GM10266 (cell line): Measurements from ENCODE around the gene ETNK2.

Experiments
- DNase-seq: peaks from one replicate; pipeline ENCODE4 v3.0.0; 2012; ENCODE audit errors: extremely low spot score
- TF ChIP-seq, protein P1 (sequence below): IDR thresholded peaks from 2 replicates; pipeline ENCODE4 v1.5.1; 2012; ENCODE audit warnings: mild to moderate bottlenecking, low read depth; ENCODE audit not compliant: control insufficient read depth, insufficient read depth; ENCODE audit errors: missing control alignments

Gene ETNK2

DNA sequence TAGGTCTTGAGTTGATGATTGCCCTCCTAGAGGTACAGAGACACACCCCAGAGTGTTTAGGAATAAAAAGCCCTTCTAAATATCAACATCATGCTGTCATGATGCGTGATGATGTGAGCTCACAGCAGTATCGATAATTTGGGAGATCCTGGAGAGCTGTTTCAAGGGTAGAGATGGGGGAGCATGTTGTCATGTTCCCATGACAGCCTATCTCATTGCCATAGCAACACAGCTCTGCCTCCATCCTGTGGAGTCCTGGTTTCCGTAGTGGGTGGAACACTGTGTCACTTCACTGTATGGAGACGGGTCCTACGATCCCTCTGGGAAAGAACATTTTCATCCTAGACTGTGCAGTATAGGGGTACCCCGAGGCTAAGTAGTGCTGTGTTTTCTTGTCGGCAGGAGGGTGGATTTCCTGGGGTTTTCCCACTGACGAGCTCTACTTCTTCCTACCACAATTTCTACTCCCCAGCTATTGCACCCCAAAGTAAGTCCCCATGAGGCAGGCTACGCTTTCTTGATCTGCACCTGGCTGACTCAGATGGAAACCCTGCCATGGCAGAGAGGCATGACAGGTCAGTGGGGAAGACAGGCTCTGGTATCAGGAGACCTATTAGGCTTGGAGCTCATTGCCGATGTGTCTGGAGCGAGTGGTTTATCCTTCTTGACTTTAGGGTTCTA is 37.3 kb upstream of the ETNK2 start:
- peak; percentile 51 for DNase-seq
- TF ChIP-seq, protein P1, sequence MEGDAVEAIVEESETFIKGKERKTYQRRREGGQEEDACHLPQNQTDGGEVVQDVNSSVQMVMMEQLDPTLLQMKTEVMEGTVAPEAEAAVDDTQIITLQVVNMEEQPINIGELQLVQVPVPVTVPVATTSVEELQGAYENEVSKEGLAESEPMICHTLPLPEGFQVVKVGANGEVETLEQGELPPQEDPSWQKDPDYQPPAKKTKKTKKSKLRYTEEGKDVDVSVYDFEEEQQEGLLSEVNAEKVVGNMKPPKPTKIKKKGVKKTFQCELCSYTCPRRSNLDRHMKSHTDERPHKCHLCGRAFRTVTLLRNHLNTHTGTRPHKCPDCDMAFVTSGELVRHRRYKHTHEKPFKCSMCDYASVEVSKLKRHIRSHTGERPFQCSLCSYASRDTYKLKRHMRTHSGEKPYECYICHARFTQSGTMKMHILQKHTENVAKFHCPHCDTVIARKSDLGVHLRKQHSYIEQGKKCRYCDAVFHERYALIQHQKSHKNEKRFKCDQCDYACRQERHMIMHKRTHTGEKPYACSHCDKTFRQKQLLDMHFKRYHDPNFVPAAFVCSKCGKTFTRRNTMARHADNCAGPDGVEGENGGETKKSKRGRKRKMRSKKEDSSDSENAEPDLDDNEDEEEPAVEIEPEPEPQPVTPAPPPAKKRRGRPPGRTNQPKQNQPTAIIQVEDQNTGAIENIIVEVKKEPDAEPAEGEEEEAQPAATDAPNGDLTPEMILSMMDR: no peak

DNA sequence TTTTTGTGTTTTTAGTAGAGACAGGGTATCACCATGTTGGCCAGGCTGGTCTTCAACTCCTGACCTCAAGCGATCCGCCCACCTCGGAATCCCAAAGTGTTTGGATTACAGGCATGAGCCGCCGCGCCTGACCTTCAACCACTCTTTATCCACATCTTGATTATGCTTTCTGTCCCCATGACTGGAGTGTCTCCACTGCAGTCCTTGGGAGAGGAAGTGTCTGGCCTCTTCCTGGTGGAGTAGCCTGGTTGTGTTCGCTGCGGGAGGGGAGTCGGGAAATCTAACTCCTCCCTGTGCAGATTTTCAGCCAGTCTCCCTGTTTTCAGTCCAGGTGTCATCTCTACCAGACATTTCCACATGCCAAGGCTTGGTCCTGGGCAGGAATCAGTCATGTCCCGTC is 34.8 kb upstream of the ETNK2 start:
- no peak for DNase-seq
- TF ChIP-seq, protein P1: no peak

GRCh38 chr1:204181116-204181515 is 29.3 kb upstream of the ETNK2 start:
- TF ChIP-seq, protein P1: no peak
- DNase-seq: no peak

DNA sequence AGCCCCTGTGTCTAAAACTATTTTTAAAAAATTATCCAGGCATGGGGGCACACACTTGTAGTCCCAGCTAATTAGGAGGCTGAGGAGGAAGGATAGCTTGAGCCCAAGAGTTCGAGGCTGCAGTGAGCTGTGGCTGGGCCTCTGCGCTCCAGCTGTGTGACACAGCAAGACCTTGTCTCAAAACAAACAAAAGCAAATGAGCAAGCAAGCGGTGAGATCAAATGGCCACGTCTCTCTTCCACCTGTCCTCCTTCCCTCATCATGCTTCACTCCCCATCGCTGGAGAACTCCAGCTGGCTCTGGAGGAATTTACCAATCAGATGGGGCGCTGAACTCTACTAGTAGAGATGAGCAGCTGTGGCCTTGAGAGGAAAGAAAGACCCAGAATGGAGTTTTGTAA is 28.3 kb upstream of the ETNK2 start:
- TF ChIP-seq, protein P1: no peak
- no peak for DNase-seq

DNA sequence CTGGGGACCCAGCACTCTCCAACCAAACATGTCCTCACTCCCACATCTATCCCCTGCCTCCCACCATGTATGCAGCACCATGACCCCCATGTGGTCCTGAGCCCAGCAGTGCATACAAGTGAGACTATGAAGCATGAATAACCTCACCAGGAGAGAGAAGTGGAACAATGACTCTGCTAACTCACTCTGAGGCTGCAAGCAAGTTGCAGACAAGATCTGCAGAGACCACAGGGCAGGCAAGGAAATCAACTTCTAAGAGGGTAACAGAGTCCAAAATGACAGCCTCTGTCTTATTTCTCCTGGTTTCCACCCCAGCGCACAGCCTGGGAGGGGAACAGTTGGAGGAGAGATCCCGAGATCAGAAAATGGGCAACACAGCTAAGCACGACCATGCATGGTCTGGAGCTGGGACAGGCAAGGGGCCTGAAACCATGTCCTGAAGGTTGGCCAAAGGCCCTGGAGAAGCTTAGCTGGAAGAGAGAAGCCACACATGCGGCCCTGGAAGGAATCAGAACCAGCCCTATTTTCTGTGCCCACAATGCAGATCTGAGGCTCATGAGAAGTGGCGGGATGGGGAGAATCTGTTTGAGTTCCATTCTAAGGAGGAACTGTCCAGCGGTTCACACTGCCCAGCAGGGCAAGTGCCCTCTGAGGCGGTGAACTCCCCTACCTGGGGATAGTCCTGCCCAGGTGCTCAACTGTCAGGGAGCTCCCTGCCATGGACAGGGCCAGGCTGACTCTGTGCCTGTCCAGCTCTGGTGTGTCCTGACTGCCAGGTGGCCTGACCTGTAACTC is 26.8 kb upstream of the ETNK2 start:
- TF ChIP-seq, protein P1: no peak
- no peak for DNase-seq

DNA sequence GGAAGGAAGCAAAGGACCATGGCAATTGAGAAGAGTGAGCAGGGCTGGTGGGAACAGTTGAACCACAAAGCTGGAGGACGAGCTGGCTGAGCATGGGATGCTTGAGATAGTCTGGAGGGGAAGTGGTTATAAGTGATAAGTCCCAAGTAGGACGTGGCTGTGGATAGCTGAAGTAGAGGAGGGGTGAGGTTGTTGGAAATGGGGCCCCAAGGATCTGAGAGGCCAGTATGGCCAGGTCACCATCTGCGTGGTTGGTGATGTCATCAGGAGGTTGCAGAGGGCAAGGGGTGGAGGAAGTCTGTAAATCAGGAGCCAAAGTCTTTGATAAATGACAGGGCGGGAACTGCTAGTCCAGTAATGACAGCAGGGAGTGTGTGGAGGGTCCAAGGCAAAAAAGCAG is 25.3 kb upstream of the ETNK2 start:
- DNase-seq: no peak
- TF ChIP-seq, protein P1: no peak

DNA sequence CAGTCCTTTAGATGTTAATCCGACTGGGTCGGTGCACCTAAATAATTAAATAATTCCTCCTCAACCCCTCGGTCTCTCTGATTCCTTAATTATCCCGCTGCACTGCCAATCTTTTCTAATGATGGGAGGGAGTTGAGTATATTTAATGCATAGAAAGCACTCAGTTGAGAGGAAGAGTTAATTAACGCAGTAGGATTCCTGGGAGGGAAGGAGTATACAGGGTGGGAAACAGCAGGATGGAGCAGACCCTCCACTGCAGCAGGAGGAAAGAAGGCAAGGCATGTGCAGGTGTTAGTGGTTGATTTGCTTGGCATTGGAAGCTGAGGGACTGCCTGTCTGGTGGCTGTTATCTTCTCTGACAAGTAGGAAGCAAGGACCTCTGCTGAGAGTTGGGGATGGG is 24.2 kb upstream of the ETNK2 start:
- no peak for DNase-seq

More for the DNA sequence above, 24.2 kb upstream of the ETNK2 start:
- TF ChIP-seq, protein P1: no peak
